Lung (tissue), 12 donors: Measurements from ENCODE around the gene TTF2. TPM values are rescaled to one million over a fixed set of nuclear protein-coding genes. Genes with fewer than 3 reads are reported as not detected.

Experiments
- ATAC-seq: fragments of 200-7000 bp; cut with Tn5 transposase; one replicate; pipeline ENCODE4 v1.9.1; 2020; ENCODE audit warnings: moderate number of reproducible peaks; ENCODE audit not compliant: insufficient read depth, low FRiP score
- DNase-seq, 3 donors: peaks; one replicate each; pipeline ENCODE4 v3.0.0-alpha.2; 2013 to 2017
- H3K27ac ChIP-seq, 2 donors: one replicate each; pipeline ENCODE4 v1.5.1; 2013; ENCODE audit warnings: mild to moderate bottlenecking in 2 of 2, moderate library complexity in 2 of 2, control low read depth in 1 of 2, inconsistent platforms in 1 of 2, low read depth in 1 of 2, low read length in 1 of 2
- H3K27me3 ChIP-seq, 3 donors: one replicate each; pipeline ENCODE4 v1.5.1; 2013; ENCODE audit warnings: low read length in 2 of 3; ENCODE audit not compliant: control insufficient read depth in 3 of 3, insufficient read depth in 3 of 3
- H3K36me3 ChIP-seq, 4 donors: one replicate each; pipeline ENCODE4 v1.5.1; 2013; ENCODE audit warnings: low read length in 4 of 4, mild to moderate bottlenecking in 1 of 4, moderate library complexity in 1 of 4; ENCODE audit not compliant: control insufficient read depth in 4 of 4, insufficient read depth in 4 of 4
- H3K4me1 ChIP-seq, 5 donors: one replicate each; pipeline ENCODE4 v1.5.1; 2013; ENCODE audit warnings: low read length in 5 of 5, mild to moderate bottlenecking in 2 of 5, moderate library complexity in 1 of 5; ENCODE audit not compliant: control insufficient read depth in 5 of 5, insufficient read depth in 5 of 5
- H3K4me3 ChIP-seq: one replicate; pipeline ENCODE4 v1.5.1; 2013; ENCODE audit warnings: mild to moderate bottlenecking, control low read depth, moderate library complexity
- H3K9ac ChIP-seq, 2 donors: one replicate each; pipeline ENCODE4 v1.5.1; 2013; ENCODE audit warnings: low read length in 2 of 2, control low read depth in 1 of 2; ENCODE audit not compliant: insufficient read depth in 1 of 2
- H3K9me3 ChIP-seq, 4 donors: one replicate each; pipeline ENCODE4 v1.5.1; 2013; ENCODE audit warnings: low read length in 3 of 4, mild to moderate bottlenecking in 1 of 4, moderate library complexity in 1 of 4; ENCODE audit not compliant: control insufficient read depth in 4 of 4, insufficient read depth in 3 of 4
- WGBS, 2 donors: extraction: QIAGEN DNeasy Blood & Tissue Kit; methylation state at CpG; one replicate each; pipeline ENCODE4 v1.1.7; 2013; 5-methylcytosine and 5-hydroxymethylcytosine counted together
- polyA plus RNA-seq, 2 donors: library from polyadenylated mRNA; stranded (reverse); fragments of 200-250 nt; gene quantifications; one replicate each; pipeline ENCODE4 v1.2.1, GENCODE V29; 2013
- total RNA-seq, 2 donors: library from RNA; depleted of rRNA in 1 of 2; stranded (reverse); fragments of >200 nt in 1 of 2; gene quantifications; one replicate each; pipeline ENCODE4 v1.2.1, GENCODE V29; 2014 to 2021
- TF ChIP-seq, protein P1 (sequence below): IDR thresholded peaks from 2 replicates; pipeline ENCODE4 v1.5.1; 2012; ENCODE audit warnings: mild to moderate bottlenecking; ENCODE audit errors: control extremely low read depth, extremely low read depth
- donor health status: control.
- donor health status: control.
- donor health status: Bipolar disorder and iron deficiency.
- donor health status: healthy.
- donor health status: DM: yes; HTN: yes; CAD: no.

Gene TTF2
- total and polyA plus RNA-seq, 4 donors, result 3.9 to 21.0 (median 11.6) TPM

- Histone ChIP-seq H3K4me1 (no peaks in the 10 kb centered on the region), H3K9ac (no peak overlapping the region), H3K36me3 (no peaks in the 10 kb centered on the region), H3K27me3 (no peaks in the 10 kb centered on the region), H3K4me3 (no peak overlapping the region), H3K9me3 (no peaks in the 10 kb centered on the region), H3K27ac (no peak overlapping the region)
- ATAC-seq, result no peak
- TF ChIP-seq, protein P1, sequence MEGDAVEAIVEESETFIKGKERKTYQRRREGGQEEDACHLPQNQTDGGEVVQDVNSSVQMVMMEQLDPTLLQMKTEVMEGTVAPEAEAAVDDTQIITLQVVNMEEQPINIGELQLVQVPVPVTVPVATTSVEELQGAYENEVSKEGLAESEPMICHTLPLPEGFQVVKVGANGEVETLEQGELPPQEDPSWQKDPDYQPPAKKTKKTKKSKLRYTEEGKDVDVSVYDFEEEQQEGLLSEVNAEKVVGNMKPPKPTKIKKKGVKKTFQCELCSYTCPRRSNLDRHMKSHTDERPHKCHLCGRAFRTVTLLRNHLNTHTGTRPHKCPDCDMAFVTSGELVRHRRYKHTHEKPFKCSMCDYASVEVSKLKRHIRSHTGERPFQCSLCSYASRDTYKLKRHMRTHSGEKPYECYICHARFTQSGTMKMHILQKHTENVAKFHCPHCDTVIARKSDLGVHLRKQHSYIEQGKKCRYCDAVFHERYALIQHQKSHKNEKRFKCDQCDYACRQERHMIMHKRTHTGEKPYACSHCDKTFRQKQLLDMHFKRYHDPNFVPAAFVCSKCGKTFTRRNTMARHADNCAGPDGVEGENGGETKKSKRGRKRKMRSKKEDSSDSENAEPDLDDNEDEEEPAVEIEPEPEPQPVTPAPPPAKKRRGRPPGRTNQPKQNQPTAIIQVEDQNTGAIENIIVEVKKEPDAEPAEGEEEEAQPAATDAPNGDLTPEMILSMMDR, result no peak
- no peak for DNase-seq
- WGBS, 2 donors, result 57 to 60% methylated on average over 2 of the region's 2 CpGs
Observed at GRCh38 chr1:117045644-117046043, 14.5 kb upstream of the TTF2 start.

DNA sequence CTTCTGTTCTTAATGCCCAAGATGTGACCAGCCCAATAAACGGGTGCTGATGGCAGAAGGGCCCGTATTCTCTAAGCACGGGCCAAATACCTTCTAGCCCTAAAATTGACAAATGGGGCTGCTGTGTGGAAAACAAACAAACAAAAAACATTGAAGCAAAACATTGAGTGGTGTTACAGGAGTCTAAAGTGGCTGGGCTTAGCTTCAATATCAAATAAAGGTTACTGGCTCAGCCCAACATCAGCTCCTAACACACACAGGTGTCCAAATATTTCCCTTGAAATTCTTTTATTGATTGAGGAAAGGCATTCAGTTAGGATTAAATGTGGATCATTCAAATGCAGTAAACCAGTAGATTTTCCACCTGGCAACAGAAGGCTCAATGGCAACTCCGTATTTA, 13.3 kb upstream of the TTF2 start:
- DNase-seq (no peak), ATAC-seq (no peak)
- TF ChIP-seq, protein P1, result no peak
- Histone ChIP-seq H3K9me3 (no peaks in the 10 kb centered on the region), H3K27me3 (no peaks in the 10 kb centered on the region), H3K27ac (no peak overlapping the region), H3K36me3 (no peaks in the 10 kb centered on the region), H3K9ac (no peak overlapping the region), H3K4me3 (no peak overlapping the region), H3K4me1 (peaks cover 0 to 6% (median 2%) of the 10 kb centered on the region in 5 donors)
- 86 to 90% methylated on average over 4 of the region's 4 CpGs for WGBS, 2 donors

DNA sequence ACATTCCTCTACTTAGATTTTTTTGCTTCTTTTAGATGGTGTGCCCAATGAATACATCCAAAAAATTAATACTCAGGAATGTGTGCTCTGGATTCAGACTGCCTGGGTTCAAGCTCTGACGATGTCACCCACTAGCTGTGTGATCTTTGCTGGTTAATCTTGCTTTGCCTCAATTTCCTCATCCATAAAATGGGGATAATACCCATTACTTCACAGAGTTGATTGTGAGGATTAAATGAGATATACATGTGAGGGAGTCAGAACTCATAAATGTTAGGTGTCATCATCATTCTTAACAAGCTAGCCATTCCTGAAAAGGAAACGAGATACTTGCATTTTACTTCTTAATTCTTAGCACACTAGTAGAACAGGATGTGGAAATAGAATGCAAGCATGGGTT, 12.9 kb upstream of the TTF2 start:
- H3K9me3 ChIP-seq, result no peaks in the 10 kb centered on the region
- ATAC-seq, result no peak
- H3K4me1 ChIP-seq, result peaks cover 0 to 7% (median 2%) of the 10 kb centered on the region in 5 donors
- H3K9ac ChIP-seq, result no peak overlapping the region
- no peaks in the 10 kb centered on the region for H3K36me3 ChIP-seq
- 70 to 84% methylated on average over 2 of the region's 2 CpGs for WGBS, 2 donors
- no peak for DNase-seq
- no peak overlapping the region for H3K27ac ChIP-seq
- TF ChIP-seq, protein P1, result no peak
- no peak overlapping the region for H3K4me3 ChIP-seq
- H3K27me3 ChIP-seq, result no peaks in the 10 kb centered on the region

DNA sequence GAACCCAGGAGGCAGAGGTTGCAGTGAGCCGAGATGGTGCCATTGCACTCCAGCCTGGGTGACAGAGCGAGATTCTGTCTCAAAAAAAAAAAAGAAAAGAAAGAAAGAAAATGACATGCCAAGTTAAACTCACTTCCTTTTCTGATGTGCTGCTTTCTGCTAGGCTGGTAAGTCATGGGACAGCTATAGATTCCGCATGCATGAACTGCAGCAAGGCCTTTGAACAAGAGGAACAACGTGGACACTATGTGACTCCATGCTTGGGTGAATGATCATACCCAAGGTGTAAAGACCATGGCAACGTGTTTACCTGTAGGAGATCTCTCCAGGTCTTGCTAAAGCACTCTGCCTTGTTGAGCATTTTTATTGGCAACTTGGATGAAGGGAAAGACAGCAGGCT, 10.3 kb upstream of the TTF2 start:
- H3K27ac ChIP-seq, result no peak overlapping the region
- peaks cover 0 to 7% (median 2%) of the 10 kb centered on the region in 5 donors for H3K4me1 ChIP-seq
- H3K9me3 ChIP-seq, result no peaks in the 10 kb centered on the region
- 81 to 86% methylated on average over 5 of the region's 5 CpGs for WGBS, 2 donors
- H3K27me3 ChIP-seq, result no peaks in the 10 kb centered on the region
- no peak overlapping the region for H3K9ac ChIP-seq
- no peaks in the 10 kb centered on the region for H3K36me3 ChIP-seq
- no peak for ATAC-seq
- DNase-seq, result no peak
- no peak overlapping the region for H3K4me3 ChIP-seq
- TF ChIP-seq, protein P1, result no peak
